Endothelial cell of umbilical vein (primary cell): ENCODE data around the gene TSPAN18. TPM values are rescaled to one million over a fixed set of nuclear protein-coding genes. Genes with fewer than 3 reads are reported as not detected.

Source experiments
- BruUV-seq: library from RNA; stranded (reverse); fragments of 400-500 nt; replicated peaks from 2 replicates; lab custom pipeline; 2021; lab: Mats Ljungman, UMichigan
- CTCF ChIA-PET: fragments of 300-600, 350-600 bp; sonication (Branson Sonifier 250); formaldehyde crosslinking; loops from one replicate; lab custom pipeline; 2021; ENCODE audit warnings: antibody characterized with exemption, inconsistent platforms; lab: Charles Lee
- POLR2A ChIA-PET: fragments of 300-600, 350-600 bp; sonication (Branson Sonifier 250); formaldehyde crosslinking; loops from one replicate; lab custom pipeline; 2021; ENCODE audit warnings: antibody characterized with exemption, inconsistent platforms; lab: Charles Lee
- DNase-seq: peaks from one replicate; pipeline ENCODE4 v3.0.0-alpha.2; 2011; ENCODE audit warnings: low read depth, low spot score
- FAIRE-seq: peaks from 2 replicates; lab custom pipeline; 2011; peaks lifted over from hg19 to GRCh38; lab: Jason Lieb, UNC
- H2AFZ ChIP-seq: 2 replicates; pipeline ENCODE4 v1.6.0; 2012; ENCODE audit warnings: low read depth, low read length, control low read depth, inconsistent platforms
- H3K27ac ChIP-seq: 2 replicates; pipeline ENCODE4 v1.5.1; 2011; ENCODE audit warnings: low read depth, mild to moderate bottlenecking, control low read depth, low read length, moderate library complexity; ENCODE audit not compliant: insufficient read depth
- H3K27me3 ChIP-seq, 2 experiments: 2 replicates each; pipeline versions ENCODE4 v1.6.0 to v1.6.1; 2011; ENCODE audit warnings: low read length in 2 of 2, mixed read lengths in 1 of 2; ENCODE audit not compliant: control insufficient read depth in 2 of 2, insufficient read depth in 2 of 2
- H3K36me3 ChIP-seq, 2 experiments: 2 replicates in 1 of 2; 3 replicates in 1 of 2; pipeline ENCODE4 v1.5.1; 2011; ENCODE audit warnings: low read length in 2 of 2, mild to moderate bottlenecking in 1 of 2, moderate library complexity in 1 of 2; ENCODE audit not compliant: control insufficient read depth in 2 of 2, insufficient read depth in 2 of 2; ENCODE audit errors: extremely low read depth in 1 of 2
- H3K4me1 ChIP-seq: 3 replicates; pipeline ENCODE4 v1.5.1; 2011; ENCODE audit warnings: mild to moderate bottlenecking, low read length; ENCODE audit not compliant: control insufficient read depth, insufficient read depth; ENCODE audit errors: extremely low read depth
- H3K4me2 ChIP-seq: 2 replicates; pipeline ENCODE4 v1.6.1; 2011; ENCODE audit warnings: low read length, control low read depth, mixed read lengths; ENCODE audit not compliant: insufficient read depth
- H3K4me3 ChIP-seq, 3 experiments: fragments of 200-600 bp in 1 of 3; sonication (generic), shearing (Covaris generic) in 1 of 3; replicated peaks in 1 of 3; 2 replicates each; pipeline ENCODE4 v1.5.1; 2011 to 2016; ENCODE audit warnings: control low read depth in 3 of 3, low read length in 3 of 3, mild to moderate bottlenecking in 2 of 3, inconsistent platforms in 1 of 3, low read depth in 1 of 3, moderate library complexity in 1 of 3; ENCODE audit not compliant: insufficient read depth in 1 of 3
- H3K79me2 ChIP-seq: 2 replicates; pipeline ENCODE4 v1.6.0; 2012; ENCODE audit warnings: low read length, inconsistent platforms; ENCODE audit not compliant: control insufficient read depth, insufficient read depth
- H3K9ac ChIP-seq: replicated peaks from 2 replicates; pipeline ENCODE3; 2011; ENCODE audit warnings: low read length, control low read depth; ENCODE audit not compliant: insufficient read depth; ENCODE audit errors: extremely low read depth
- H3K9me1 ChIP-seq: replicated peaks from 3 replicates; pipeline ENCODE4 v1.6.0; 2011; ENCODE audit warnings: mild to moderate bottlenecking, low read length; ENCODE audit not compliant: control insufficient read depth, insufficient read depth; ENCODE audit errors: extremely low read depth
- H3K9me3 ChIP-seq: replicated peaks from 2 replicates; pipeline ENCODE4 v1.5.1; 2012; ENCODE audit warnings: low read length, inconsistent platforms; ENCODE audit not compliant: control insufficient read depth, insufficient read depth
- H4K20me1 ChIP-seq: replicated peaks from 2 replicates; pipeline ENCODE3; 2011; ENCODE audit warnings: mild to moderate bottlenecking, low read length; ENCODE audit not compliant: control insufficient read depth, insufficient read depth; ENCODE audit errors: extremely low read depth
- CTCF ChIP-seq, 2 donors: IDR thresholded peaks; 1 replicate in 1 of 2; 2 replicates in 1 of 2; pipeline ENCODE4 v1.5.1; 2011; ENCODE audit warnings: low read length in 2 of 2, mild to moderate bottlenecking in 2 of 2, moderate library complexity in 2 of 2, control low read depth in 1 of 2, inconsistent platforms in 1 of 2, low read depth in 1 of 2; ENCODE audit not compliant: insufficient read depth in 1 of 2; ENCODE audit errors: extremely low read depth in 1 of 2
- EZH2 ChIP-seq: IDR thresholded peaks from 2 replicates; pipeline ENCODE4 v1.6.1; 2012; ENCODE audit warnings: borderline replicate concordance, low read depth, mild to moderate bottlenecking, moderate library complexity, low read length, inconsistent platforms; ENCODE audit not compliant: severe bottlenecking
- FOS ChIP-seq: IDR thresholded peaks from 2 replicates; pipeline ENCODE4 v1.6.1; 2011; ENCODE audit warnings: mild to moderate bottlenecking, low read length, moderate library complexity, borderline replicate concordance; ENCODE audit not compliant: insufficient read depth
- GATA2 ChIP-seq: IDR thresholded peaks from 2 replicates; pipeline ENCODE4 v1.7.0; 2011; ENCODE audit warnings: low read depth, mild to moderate bottlenecking, moderate library complexity, mixed read lengths, low read length; ENCODE audit not compliant: insufficient read length, insufficient read depth
- MAX ChIP-seq: IDR thresholded peaks from 2 replicates; pipeline ENCODE4 v1.6.1; 2011; ENCODE audit not compliant: insufficient read depth, insufficient read length
- MYC ChIP-seq: IDR thresholded peaks from one replicate; pipeline ENCODE4 v1.6.1; 2011; ENCODE audit warnings: mild to moderate bottlenecking, low read depth, low read length
- POLR2AphosphoS5 ChIP-seq: IDR thresholded peaks from 2 replicates; pipeline ENCODE4 v1.6.1; 2012; ENCODE audit warnings: low read depth, mild to moderate bottlenecking, control low read depth, low read length, moderate library complexity; ENCODE audit not compliant: insufficient read depth
- dilution Hi-C: fragments of 300-500 bp; cut with MboI; formaldehyde crosslinking; loops from one replicate; pipeline ENCODE4 v1.15.0; 2019; ENCODE audit warnings: low sequenced_read_pairs; ENCODE audit not compliant: extremely low pct_ligation_motif_present
- intact Hi-C: fragments of 100-400 bp; cut with micrococcal nuclease; formaldehyde crosslinking; loops from one replicate; pipeline ENCODE4 v1.10.0; 2022
- polyA plus RNA-seq, 4 experiments: library from polyadenylated mRNA; depleted of rRNA in 3 of 4; stranded (reverse) in 3 of 4; unstranded in 1 of 4; fragments of >200 nt; gene quantifications; 2 replicates each; pipeline versions ENCODE4 v1.2.1 to v1.2.3, GENCODE V29; 2011 to 2012; ENCODE audit warnings: missing spikeins in 1 of 4
- total RNA-seq: library from RNA; stranded (reverse); gene quantifications from 2 replicates; pipeline ENCODE4 v1.2.3, GENCODE V29; 2021

The TSPAN18 gene
- total and polyA plus RNA-seq, 2 donors (not counting 3 experiments of a cell fraction or from before 2014, with no cell fraction given) = 32.2 to 118 TPM

GRCh38 chr11:44977493-44977984 is 250.8 kb downstream of the TSPAN18 start:
- Histone ChIP-seq H2AFZ (peak overlapping the region; percentile 7), H3K9me3 (no peaks in the 10 kb centered on the region), H3K36me3 (no peaks in the 10 kb centered on the region), H3K27ac (peak overlapping the region; percentile 14), H3K9me1 (no peaks in the 10 kb centered on the region), H3K27me3 (no peaks in the 10 kb centered on the region), H3K4me1 (peaks cover 42% of the 10 kb centered on the region), H3K79me2 (no peaks in the 10 kb centered on the region), H3K9ac (peak overlapping the region; percentile 14), H4K20me1 (no peaks in the 10 kb centered on the region), H3K4me3 (no peak overlapping the region), H3K4me2 (peak overlapping the region; percentile 57)
- POLR2A ChIA-PET = interaction anchor here (0.7 kb wide), 1 partner anchor 17 kb away, joined by 4 read pairs; no protein-coding TSS in a partner anchor
- TF ChIP-seq MAX (peak; percentile 84), CTCF (IDR thresholded peaks at IDR 0.05; ENCODE audit: extremely low read depth in 1 of 2, insufficient read depth in 1 of 2, low read depth in 1 of 2, low read length in 2 of 2) (peak; percentile 12 to 15), MYC (peak; percentile 15), EZH2 (no peak), GATA2 (peak; percentile 82), FOS (no peak), POLR2AphosphoS5 (no peak)
- no TSS peak for BruUV-seq
- DNase-seq = peak; percentile 54
- FAIRE-seq = peak; percentile 81
- CTCF ChIA-PET = interaction anchor here (1.1 to 2.7 kb wide), 4 partner anchors 17 to 50 kb away, joined by 3 to 15 read pairs (median 7); no protein-coding TSS in a partner anchor
- intact Hi-C loops (loop anchor here (1.0 kb wide), 2 partner anchors 22 to 49 kb away; no protein-coding TSS in a partner anchor), dilution Hi-C loops (no loop called here)
